Left renal cortex interstitium (tissue), 4 donors: ENCODE results near the gene N4BP2L1. TPM values are rescaled to one million over a fixed set of nuclear protein-coding genes. Genes with fewer than 3 reads are reported as not detected.

Experiments used
- DNase-seq, 4 donors: peaks; one replicate each; pipeline ENCODE4 v3.0.0-alpha.2; 2013; ENCODE audit warnings: low read depth in 4 of 4, low spot score in 2 of 4, missing footprints in 1 of 4
- polyA plus RNA-seq, 4 donors: library from polyadenylated mRNA; unstranded; fragments of 120-200 nt; gene quantifications; one replicate each; pipeline ENCODE4 v1.2.1, GENCODE V29; 2013; ENCODE audit not compliant: insufficient read length in 4 of 4

The N4BP2L1 gene
- polyA plus RNA-seq = 10 to 100 TPM; 15.1 to 31.7 (median 22.6) TPM

DNA sequence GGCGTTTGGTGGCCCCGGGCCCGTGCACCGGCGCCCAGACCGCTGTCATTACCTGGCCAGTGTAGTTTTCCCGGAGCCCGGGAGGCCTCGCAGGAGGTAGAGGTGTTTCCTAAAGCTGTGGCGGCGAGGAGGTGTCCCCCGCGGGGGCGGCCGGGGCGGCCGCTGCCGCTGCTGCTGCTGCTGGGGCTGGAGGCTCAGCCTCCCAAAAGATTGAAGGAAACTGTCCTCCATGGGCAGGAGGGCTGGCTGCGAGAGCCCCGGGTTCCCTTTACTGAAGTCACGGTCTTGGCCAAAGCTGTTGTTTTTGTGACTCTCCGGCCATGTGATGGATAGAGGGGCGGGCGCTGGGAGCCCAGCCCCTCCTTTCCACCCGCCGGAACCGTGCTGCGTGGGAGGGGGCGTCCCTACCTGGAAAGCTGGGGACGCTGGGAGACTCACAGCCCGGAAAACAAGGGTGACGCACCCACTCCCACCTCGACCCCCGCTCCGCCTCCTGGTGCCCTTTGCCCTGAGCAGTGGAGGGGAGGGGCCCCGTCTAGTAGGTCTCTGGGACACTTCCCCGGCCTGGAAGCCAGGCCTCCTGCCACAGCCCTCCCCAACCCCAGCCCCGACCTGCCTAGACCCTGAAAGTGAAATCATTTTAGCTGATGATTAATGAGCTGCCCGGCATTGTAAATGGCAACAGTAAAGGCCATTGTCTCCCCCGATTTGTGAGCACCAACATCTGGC, at the start of gene N4BP2L1:
TSS of gene N4BP2L1 (minus strand) at position 279 of the 729 bp plus-strand sequence. CDS start at position 231, 48 bp downstream.
- DNase-seq = peak in 2 of 4 donors; percentile 60 to 65

DNA sequence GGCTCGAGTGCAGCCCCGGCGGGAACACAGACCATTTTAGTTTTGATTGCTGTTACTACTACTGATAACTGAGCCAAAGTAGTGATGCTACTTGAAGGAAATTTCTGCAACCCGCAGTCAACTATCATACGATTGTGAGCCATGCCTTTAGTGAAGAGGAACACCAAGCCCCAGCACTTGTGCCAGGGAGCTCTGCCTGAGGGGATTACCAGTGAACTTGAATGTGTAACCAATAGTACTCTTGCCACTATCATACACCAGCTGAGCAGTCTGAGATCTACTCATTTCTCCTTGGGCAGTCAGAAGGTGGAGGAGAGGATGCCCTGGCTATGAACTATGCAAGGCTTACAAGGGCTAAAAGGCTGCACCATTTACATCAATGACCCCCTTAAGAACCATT, 49.0 kb upstream of the N4BP2L1 start:
- DNase-seq = no peak

DNA sequence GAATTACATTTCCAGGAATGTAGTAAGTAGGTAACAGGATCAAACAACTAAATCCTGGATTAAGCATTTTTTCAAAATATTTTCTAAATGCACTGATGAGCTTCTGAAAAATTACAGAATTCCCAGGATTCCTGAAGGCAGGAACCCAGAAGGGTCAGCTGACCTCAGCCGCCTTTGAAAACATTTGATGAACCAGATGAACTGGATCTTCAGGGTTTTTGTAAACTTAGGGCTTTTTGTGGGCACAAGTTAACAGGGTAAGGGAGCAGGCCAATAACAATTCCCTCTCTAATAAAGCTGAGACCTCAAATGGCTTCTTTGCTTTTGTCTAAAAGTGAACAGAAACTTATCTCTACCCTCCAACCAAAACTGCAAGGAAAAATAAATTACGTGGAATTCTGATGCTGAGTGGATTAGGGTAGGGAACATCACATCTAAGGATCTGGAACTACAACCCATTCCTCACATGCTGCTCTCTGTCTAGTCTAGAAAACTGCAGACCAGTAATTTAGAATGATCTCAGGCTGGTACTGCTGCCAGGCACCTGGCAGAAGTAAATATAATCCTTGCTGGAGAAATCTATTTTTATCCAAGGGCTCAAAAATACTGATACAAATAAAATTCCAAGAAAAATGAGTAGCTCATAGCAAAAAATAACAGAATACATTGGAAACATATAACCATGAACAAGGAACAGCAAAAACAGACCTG, 48.2 kb upstream of the N4BP2L1 start:
- no peak for DNase-seq

DNA sequence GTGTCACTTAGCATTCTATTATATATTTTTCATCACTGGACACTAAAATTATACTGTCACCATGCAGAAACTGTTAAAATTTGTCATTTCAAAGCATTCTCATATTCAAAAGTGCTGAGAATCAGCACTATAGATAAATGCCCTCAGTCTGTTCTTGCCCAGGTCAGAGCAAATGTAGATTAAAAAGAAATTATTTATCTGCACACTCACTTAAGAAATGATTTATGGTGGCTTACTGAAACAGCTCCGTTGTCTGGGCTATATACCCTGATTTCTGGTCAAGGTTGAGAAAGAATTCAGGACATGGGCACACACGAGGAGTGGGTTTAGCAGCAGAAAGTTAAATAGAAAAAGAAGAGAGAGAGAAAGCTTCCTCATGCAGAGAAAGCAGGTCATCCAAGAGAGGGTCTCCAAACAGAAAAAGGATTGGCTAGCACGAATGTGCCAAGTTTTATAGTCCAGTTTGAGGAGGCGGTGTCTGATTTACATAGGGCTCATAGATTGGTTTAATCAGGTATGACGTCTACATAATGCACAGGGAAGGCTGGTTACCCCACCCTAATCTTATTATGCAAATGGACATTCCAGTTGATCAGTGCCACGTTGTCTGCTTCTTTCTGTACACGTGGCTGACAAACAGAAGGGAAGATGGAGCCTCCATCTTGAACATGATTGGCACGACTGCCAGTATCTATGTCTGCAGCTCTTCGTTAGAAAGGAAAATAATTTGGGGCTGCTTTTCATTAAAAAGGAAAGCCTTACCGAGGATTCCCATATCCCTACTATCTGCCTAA, 47.3 kb upstream of the N4BP2L1 start:
- no peak for DNase-seq

DNA sequence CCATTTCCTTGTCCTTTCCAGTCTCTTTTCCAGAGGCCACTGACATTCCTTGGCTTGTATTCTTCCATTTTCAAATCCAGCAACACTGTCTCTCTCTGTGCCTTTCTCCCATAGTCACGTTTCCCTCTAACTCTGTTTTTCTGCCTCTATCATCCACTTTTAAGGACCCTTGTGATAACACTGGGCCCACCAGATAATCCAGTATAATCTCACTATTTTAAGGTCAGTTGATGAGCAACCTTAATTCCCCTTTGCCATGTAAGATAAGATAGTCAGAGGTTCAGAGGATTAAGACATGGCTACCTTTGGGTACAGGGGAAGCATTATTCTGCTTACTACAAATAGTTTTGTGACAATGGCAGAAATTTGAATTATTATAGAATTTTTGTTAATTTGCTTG, 45.7 kb upstream of the N4BP2L1 start:
- no peak for DNase-seq

DNA sequence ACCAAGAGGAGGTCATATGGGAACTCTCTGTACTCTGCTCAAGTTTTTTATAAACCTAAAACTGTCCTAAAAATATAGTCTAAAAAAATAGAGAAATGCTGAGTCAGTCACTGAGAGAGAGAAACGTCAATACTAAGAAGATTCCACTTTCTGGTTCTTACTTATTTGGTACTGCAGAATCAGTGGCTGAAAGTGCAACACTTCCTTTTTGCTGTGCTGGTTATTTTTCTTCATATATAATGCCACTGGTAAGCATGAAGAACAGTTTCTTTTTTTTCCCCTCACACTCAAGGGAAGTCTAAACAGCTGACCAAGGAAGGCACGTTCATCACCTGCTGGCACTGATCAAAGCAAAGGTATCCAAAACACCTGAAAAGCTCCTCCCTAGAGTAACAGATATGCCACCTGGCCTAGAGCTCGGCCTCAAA, 44.3 kb upstream of the N4BP2L1 start:
- DNase-seq = no peak

DNA sequence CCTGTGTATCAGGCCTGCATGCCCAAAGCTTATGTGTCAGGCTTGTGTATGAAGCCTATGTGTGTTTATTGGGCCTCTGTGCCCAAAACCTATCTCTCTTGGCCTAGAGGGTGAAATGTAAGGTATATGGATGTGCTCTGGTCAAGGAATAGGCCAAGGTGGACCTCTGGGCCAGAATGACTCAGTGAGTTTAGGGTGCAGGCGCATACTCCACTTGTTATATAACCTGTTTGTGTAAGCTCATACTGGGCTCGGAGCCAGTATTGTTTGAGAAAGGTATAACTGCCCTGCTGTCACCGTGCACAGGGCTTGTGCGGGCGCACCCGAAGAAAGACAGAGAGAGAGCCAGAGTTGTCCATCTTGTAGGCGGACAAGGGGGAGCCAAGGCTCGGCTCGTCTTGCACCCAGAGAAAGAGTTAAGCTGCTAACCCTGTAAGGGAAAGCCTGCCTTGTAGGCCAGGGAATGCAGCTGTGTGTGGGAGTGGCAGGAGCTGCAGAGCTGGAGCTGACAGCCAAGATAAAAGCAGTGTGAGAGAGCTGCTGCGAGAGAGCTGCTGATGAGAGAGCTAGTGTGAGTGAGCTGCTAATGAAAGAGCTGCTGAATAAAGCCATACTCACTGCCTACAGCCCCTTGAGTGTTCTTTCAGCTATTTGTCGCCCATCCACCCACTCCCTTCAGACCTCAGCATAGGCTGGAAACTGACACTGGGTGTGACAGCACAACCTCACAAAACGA, 43.4 kb upstream of the N4BP2L1 start:
- DNase-seq = peak in 2 of 4 donors; percentile 18 to 44

DNA sequence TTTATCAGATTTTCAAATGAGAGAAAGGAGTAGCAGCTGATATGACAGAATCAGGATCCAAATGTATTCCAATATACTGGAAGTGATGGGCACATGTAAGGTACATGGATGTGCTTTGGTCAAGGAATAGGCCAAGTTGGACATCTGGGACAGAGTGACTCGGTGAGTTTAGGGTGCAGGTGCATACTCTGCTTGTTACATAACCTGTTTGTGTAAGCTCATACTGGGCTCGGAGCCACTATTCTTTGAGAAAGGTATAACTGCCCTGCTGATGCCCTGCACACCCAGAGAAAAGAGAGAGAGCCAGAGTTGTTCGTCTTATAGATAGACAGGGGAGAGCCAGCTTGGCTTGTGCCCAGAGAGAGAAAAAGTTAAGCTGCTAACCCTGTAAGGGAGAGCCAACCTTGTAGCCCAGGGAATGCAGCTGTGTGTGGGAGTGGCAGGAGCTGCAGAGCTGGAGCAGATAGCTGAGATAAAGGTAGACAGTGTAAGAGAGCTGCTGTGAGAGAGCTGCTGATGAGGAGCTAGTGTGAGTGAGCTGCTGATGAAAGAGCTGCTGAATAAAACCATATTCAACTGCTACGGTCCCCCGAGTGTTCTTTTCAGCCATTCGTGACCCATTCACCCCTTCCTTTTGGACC, 40.7 kb upstream of the N4BP2L1 start:
- DNase-seq = no peak

DNA sequence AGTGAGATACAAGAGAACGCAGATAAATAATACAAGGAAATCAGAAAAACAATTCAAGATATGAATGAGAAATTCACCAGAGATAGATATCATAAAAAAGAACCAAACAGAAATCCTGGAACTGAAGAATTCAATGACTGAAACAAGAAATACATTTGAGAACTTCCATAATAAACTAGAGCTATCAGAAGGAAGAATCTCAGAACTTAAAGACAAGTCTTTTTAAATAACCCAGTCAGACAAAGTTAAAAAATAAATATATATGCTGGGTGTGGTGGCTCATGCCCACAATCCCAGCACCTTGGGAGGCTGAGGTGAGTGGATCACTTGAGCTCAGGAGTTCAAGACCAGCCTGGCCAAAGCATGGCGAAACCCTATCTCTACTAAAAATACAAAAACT, 28.7 kb upstream of the N4BP2L1 start:
- DNase-seq = no peak

DNA sequence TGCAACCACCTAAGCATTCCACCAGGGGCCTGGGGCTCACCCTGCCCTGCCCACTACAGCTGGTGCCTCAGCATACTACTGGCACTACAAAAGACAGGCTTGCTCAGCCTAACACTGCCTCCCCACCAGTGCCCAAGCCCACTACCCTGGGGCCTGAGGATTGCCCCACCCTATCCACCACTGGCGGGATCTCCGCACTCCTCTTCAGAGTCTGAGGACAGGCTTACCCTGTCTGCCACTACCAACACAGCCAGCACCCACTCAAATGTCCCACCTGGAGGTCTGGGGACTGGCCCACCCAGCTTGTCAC, 27.6 kb upstream of the N4BP2L1 start:
- DNase-seq = no peak

DNA sequence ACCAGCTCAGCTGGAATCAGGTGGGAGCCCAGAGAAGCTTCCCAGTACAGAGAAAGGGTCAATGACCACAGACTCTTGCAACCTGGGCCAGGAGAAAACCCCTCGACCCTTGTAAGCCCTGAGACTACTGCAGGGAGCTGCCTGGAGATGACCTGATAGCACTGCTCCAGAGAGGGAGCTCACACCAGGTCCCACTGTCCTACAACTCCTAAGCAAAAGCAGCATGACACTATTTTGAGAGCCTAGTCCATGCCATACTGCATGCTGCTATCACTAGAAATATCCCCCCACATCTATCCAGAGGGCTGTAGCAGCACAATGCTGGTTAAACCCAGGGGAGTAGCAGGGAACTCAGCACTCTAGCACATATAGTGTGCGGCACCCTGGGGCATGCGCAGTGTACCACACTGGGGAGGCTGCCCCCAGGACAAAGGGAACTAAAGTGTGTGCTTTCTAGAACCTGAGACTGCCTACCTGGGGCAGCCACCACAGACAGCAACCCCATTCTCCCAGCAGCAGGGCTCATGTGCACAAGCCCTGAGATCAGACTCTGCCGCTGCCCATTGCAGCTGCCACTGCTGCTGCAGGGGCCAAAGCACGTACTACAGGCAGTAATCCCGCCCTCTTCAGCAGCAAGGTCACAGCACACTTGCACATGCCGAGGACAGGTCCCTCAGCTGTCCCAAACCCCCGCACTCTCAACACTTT, 27.1 kb upstream of the N4BP2L1 start:
- no peak for DNase-seq

DNA sequence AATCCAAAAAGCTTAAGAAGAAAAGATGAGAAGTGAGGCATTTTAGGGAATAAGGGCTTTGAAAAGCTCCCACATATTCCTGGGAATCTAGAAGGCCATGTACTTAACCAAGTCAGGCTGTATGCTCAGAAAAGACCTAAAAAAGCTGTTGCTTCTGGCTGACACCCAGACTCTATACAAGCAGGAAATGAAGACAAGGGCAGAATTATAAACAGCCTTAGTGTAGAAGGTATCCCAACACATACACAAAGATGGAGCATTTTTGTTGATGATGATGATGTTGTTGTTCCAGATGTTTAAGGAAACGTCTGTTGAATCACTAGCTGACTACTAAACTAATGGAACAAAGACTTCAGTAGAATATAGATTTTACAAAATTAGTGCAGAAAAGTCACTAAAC, 26.1 kb upstream of the N4BP2L1 start:
- no peak for DNase-seq

DNA sequence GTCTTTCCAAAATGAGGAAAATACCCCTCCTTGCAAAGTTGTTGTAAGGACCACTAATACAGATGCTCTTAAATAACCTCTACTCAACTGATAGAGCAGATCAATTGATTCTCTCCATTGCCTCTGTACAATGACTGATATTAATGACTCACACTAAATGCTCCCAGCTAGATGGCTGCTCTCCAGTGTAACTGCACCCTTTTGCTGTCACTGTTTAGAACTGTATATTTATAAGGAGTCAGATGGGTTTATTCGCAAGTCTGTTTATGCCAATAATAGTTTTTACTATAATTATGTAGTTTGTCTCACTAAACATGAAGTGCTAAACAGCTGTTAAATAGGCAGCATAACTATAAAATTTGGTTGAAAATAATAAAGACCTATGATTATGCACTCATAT, 21.0 kb upstream of the N4BP2L1 start:
- no peak for DNase-seq

DNA sequence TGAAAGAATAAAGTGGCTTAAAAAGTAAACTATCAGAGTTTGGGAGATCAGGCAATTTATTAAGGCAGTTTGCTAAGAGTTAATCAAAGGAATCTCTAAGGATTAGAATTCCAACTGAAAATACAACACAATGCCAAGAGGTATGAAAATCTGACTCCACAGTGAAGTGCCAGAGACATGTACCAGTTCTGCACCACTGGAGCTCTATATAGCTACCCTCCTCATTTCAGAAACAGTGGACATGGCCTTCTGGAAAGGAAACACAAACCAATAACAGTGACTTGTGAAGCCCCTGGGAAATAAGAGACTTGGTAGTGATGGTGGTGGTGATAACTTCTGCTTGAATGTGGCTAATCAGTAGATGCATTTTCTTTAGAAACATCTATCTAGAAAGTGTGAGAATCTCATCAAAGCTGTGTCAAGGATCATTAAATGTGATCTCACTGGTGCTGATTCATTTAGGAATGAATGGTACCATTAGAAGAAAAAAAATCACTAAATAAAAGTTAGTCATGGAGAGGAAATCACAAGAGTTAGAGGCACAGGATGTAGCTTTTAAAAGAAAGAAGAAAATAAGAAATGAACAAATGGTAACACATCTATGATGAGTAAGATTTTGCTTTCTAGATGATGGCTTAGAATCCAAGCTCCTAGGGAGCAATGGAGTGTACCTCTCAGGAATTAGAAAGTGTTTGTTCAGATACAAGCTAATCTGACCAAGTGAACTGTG, 20.1 kb upstream of the N4BP2L1 start:
- DNase-seq = no peak

DNA sequence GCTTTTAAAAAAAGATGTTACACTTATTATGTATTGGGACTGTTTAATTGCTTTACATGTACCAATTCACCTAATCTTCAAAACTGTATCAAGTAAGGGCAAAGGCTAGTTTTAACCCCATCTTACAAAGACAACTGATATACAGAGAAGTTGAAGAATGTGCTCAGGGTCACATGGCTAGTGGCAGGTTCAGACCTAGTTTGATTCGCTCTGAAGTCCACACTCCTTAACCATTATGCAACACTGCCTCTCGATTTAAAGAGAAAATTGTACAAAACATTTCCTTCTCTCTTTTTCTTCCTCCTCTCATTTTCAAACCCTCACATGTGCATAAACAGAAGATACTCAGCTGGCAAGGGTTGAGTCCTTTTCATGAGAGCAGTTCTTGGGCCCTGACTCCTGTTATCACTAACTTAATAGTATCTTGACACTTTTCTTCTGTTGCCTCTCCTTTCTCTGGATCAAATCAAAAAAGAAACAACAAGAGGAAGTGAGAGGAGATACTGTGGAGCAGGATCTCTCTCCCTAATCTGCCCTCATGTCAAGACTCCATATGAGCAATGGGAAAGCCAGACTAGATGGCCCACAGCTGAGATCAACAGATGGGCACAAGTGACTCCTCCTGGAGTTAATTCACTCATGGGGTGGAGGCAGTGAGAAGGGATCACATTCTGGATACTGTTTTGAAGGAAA, 19.0 kb upstream of the N4BP2L1 start:
- DNase-seq = no peak

DNA sequence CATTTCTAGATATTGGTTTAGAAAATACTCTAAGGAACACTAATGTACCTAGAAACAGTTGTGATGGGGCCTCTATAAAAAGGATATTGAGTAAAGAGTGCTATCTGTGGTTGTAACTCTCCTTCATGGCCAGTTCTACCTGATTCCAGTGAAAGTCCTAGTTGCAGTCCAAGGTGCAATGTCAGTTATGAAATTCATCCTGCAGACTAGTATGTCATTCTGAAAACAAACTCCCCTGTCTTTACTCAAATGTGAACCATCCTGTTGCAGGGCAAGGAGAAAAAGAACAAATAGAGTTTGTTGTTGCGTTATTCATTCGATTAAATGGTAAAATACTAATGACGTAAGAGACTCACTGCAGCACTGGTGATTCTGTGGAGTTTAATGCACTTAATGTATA, 18.3 kb upstream of the N4BP2L1 start:
- DNase-seq = no peak

DNA sequence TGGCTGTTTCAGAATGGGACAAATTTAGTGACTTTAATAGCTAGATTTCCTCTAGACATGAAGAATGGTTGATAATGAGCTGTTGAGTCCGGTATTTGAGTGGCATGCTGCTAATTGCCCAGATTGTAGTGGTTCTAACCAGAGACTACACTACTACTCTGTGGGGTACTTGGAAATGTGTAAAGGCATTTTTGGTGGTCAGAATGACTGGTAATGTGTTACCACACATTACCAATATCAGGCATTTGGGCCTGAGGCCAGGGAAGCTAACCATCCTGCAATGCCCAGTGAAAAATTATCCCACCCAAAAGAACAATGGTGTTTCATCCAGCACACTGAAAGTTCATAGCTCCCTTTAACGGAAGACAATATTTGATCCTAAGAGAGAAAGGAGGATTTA, 17.5 kb upstream of the N4BP2L1 start:
- DNase-seq = no peak

DNA sequence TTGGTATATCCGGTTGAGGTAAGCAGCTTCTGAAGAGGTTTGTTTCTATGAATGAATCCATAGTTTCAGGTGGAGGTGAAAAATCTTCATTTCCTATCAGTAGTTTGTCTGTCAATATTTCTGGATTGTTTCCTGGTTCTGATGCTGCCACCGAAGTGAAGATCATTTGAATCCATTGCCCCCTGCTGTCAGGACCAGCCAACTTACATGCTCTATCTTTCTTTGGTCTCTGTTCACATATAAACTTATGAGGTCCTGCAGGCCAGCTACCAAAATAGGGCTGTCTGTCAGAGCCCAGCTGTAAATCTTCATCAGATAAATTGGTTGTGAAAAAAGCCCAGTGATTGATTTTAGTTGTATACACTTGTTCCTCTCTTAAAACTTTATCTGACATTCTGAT, 15.2 kb upstream of the N4BP2L1 start:
- no peak for DNase-seq
